Bone marrow (tissue), 2 donors: Measurements from ENCODE around the gene PKN1.
"Not testable (repeated sequence)": the region's sequence is repeated elsewhere in the genome, so short reads cannot be mapped to it uniquely, and the experiment has no call there.

Source experiments
- DNase-seq, 2 donors: peaks; one replicate each; lab custom pipeline; 2025; lab: John Stamatoyannopoulos, UW

PKN1 gene

GRCh38 chr19:14432791-14433553 lies at the start of gene PKN1:
TSS of gene PKN1 (plus strand) at chr19:14433306. CDS start at chr19:14433522, 216 bp downstream.
- DNase-seq = no peak

- peak in 1 of 2 donors; percentile 60 for DNase-seq
These were observed 49.2 kb upstream of the PKN1 start for GRCh38 chr19:14383661-14384555.

- DNase-seq = no peak
These were observed 47.6 kb upstream of the PKN1 start for GRCh38 chr19:14385492-14385891.

GRCh38 chr19:14390548-14390947 lies 42.6 kb upstream of the PKN1 start:
- DNase-seq = no peak

- DNase-seq = no peak
These were observed 41.8 kb upstream of the PKN1 start for GRCh38 chr19:14391156-14391821.

GRCh38 chr19:14393329-14393728 lies 39.8 kb upstream of the PKN1 start:
- no peak for DNase-seq

- no peak for DNase-seq
These were observed 38.9 kb upstream of the PKN1 start for GRCh38 chr19:14394167-14394566.

GRCh38 chr19:14395262-14395661 lies 37.8 kb upstream of the PKN1 start:
- DNase-seq = no peak

- no peak for DNase-seq
These were observed 37.3 kb upstream of the PKN1 start for GRCh38 chr19:14395710-14396336.

GRCh38 chr19:14396730-14397129 lies 36.4 kb upstream of the PKN1 start:
- DNase-seq = not testable (repeated sequence)

- not testable (repeated sequence) for DNase-seq
These were observed 35.9 kb upstream of the PKN1 start for GRCh38 chr19:14397168-14397567.

GRCh38 chr19:14400951-14401431 lies 32.1 kb upstream of the PKN1 start:
- no peak for DNase-seq

GRCh38 chr19:14401468-14402195 lies 31.5 kb upstream of the PKN1 start:
- no peak for DNase-seq

GRCh38 chr19:14402332-14403144 lies 30.6 kb upstream of the PKN1 start:
- peak in 1 of 2 donors; percentile 53 for DNase-seq

- DNase-seq = not testable (repeated sequence)
These were observed 29.8 kb upstream of the PKN1 start for GRCh38 chr19:14403145-14403930.

- DNase-seq = no peak
These were observed 28.8 kb upstream of the PKN1 start for GRCh38 chr19:14404312-14404711.

GRCh38 chr19:14405380-14405757 lies 27.7 kb upstream of the PKN1 start:
- no peak for DNase-seq

GRCh38 chr19:14405758-14406644 lies 27.1 kb upstream of the PKN1 start:
- DNase-seq = peak; percentile 75 to 80
